Suprapubic skin (tissue), 3 donors: ENCODE results near the gene NFKBIE.

Source experiments
- CTCF ChIP-seq, 2 donors: fragments of 200-600 bp in 1 of 2; fragments of 450-650 bp in 1 of 2; sonication (generic) in 1 of 2; IDR thresholded peaks; one replicate each; pipeline ENCODE4 v1.5.1; 2016 to 2019; ENCODE audit warnings: antibody characterized with exemption in 2 of 2, mild to moderate bottlenecking in 1 of 2, moderate library complexity in 1 of 2
- EP300 ChIP-seq: sonication (generic); formaldehyde crosslinking; IDR thresholded peaks from one replicate; pipeline ENCODE4 v1.6.1; 2017; ENCODE audit warnings: antibody characterized with exemption
- POLR2A ChIP-seq, 2 donors: fragments of 450-650 bp; IDR thresholded peaks; one replicate each; pipeline ENCODE4 v1.6.1; 2017; ENCODE audit warnings: antibody characterized with exemption in 2 of 2, mild to moderate bottlenecking in 2 of 2, moderate library complexity in 2 of 2

- no peak for TF ChIP-seq EP300
- TF ChIP-seq POLR2A (IDR thresholded peaks at IDR 0.05) = no peak
- no peak for TF ChIP-seq CTCF (IDR thresholded peaks at IDR 0.05)
Measured at GRCh38 chr6:44276667-44277640, 11.6 kb upstream of the NFKBIE start.
